HTERT RPE-1 (cell line): ENCODE results near the gene ZNF683.
"Not testable (repeated sequence)": the region's sequence is repeated elsewhere in the genome, so short reads cannot be mapped to it uniquely, and the experiment has no call there.

Experiments
- in situ Hi-C: fragments of 300-500 bp; cut with MboI; formaldehyde crosslinking; loops from 4 replicates; pipeline ENCODE4 v1.14.3; 2020; ENCODE audit warnings: low sequenced_read_pairs

ZNF683 gene

DNA sequence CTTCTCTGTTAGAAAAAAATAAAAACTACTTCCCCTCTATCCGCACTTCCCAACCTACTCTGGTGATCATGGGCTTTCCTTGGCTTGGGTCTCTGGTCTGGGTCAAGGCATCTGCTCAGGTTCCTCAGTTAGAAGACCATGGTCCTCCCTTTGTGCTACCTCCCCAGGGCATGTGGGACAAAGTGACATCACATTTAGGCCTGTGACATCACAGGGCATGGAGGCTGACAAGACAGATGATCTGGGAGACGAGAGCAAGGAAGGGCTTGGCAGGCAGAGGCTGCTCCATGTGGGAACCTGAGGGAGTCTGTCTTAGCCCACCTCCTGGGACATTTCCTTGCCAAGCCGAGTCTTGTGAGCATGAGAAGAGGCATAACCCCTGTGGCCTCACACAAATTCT, at the start of gene ZNF683:
Gene ZNF683, minus strand, starts transcription at position 140 of the 400 bp plus-strand sequence. CDS start 4,179 bp downstream, outside the sequence.
- in situ Hi-C loops = not testable (repeated sequence)

DNA sequence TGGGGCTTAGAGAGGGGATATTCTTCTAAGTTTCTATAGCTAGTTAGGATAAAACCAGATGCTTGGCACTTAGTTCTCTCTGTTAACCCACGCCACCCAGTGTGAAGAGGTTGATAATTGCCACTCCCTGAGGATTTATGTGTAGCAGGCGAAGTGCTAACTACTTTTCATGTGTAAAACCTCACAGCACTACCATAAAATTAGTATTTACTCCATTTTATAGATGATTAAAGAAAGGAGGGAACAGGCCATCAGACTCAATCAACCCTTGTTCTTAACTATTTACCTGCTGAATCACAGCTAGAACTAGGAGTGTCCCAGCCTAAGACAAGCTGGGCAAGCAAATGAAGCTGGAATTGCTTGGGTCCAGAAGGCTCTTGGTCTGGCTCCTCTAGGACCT, 46.9 kb upstream of the ZNF683 start:
- in situ Hi-C loops = no loop called here

DNA sequence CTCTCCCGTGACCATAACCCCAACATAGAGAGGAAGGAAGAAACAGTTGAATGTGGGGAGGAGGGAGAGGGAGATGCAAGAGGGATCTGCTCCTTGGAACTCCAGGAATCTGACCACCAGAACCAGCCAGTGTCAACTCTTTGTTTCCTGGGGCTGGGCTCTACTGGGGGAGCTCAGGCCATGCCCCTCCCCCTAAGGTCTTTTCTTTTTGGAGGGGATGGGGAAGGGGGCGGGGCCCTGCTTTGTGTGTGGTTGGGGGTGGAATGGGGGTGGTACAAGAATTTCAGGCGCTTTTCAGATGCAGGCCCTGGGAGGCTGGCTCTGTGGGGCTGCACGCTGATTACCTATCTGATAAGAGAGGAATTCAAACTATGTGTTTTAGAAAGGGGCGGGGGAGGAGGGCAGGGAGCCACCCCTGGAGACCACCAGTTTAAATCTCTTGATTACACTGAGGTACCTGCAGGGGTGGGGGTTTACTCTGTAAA, 46.4 kb upstream of the ZNF683 start:
- in situ Hi-C loops = no loop called here

DNA sequence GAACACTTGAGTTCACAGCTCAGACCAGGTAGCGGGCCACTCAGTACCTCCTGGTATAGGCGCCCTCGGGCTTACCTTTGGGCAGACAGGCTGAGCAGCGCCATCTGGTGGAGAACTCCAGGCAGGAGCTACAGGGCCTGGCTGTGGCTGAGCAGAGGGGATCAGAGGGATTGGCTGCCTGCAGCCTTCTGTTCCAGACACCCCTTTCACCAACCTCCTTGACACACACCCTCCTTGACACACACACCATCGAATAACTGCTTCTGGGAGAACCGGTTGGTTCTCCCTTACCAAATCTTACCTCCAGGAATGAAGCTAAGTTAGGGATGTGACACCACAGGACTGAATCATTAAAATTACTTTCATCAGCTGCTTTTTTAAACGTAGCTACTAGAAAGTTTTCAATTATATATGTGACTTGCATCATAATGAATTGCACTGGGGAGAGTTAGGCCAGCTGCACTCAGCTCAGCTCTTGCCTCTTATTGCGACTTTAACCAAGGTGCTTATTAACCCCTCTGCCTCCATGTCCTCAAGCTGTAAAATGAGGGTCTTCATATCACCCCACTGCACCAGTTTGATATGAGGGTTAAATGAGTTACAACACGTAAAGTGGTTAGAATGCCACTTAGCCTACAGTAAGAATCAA, 44.7 kb upstream of the ZNF683 start:
- in situ Hi-C loops = no loop called here

DNA sequence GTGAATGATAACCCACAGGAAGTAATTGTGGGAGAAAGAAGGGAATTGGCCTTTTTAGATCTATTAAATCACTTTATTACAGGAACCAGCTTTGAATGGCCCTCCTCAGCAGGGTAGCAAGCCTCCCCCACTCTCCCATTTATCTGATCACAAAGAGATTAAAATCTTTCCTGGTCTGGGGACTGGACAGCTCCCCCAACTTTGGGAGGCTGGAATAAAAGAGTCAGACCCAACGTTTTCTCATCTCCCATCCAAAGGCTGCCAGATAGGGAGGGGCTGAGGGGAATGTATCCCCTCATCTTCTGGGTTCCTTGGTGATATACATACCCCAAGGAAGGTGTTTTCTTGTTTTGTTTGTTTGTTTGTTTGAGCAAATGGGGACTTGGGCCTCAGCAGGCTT, 40.5 kb upstream of the ZNF683 start:
- in situ Hi-C loops = no loop called here

DNA sequence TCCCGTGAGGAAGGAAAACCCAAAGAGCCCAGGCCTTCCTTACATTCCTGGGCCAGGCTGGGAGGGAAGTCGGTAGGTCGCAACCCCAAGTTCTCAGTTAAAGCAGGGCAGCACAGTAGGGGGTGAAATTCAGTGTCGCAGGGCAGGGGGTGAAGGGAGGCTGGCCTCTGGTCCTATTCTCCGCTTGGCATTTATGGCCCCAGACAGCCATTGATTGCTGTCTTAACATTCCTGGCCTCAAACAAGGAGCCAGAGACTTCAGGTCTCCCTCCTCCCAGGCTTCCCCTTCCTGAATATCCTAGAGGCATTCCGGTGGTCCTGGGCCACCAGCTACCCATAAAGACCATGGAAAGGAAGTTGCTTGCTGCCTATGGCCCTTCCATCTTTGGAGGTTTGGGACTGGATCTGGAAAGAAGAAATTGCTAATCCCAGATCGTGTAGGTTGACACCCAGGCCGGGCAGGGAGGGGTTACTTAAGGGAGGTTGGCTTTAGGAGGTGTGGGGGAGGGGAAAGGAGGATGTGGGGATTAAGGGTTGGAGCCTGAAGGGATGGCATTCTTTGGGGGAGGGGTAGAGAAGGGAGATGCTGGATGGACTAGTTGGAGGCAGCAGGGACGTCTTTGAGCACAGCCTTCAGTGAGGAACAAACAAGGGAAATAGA, 39.8 kb upstream of the ZNF683 start:
- in situ Hi-C loops = no loop called here

DNA sequence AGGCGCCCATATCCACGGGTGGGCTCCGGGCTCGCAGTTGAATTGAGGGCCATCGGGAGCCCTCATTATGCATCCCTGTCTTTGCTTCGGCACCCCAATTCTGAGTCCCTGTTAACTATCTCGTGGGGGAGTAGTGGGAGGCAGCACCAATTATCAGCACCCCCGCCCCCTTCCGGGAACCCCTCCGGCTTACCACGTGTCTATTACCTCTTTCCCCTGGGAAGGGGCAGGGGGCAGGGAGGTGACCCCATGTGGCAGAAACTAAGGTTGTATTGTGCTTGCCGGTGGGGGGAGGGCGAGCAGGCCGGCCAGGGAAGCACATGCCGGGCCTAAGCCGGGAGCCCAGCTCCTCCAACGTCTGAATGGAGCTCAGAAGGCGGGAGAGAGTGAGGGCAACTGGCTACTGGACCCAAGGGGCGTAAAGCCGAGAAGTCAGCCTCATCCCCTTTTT, 39.1 kb upstream of the ZNF683 start:
- in situ Hi-C loops = no loop called here

DNA sequence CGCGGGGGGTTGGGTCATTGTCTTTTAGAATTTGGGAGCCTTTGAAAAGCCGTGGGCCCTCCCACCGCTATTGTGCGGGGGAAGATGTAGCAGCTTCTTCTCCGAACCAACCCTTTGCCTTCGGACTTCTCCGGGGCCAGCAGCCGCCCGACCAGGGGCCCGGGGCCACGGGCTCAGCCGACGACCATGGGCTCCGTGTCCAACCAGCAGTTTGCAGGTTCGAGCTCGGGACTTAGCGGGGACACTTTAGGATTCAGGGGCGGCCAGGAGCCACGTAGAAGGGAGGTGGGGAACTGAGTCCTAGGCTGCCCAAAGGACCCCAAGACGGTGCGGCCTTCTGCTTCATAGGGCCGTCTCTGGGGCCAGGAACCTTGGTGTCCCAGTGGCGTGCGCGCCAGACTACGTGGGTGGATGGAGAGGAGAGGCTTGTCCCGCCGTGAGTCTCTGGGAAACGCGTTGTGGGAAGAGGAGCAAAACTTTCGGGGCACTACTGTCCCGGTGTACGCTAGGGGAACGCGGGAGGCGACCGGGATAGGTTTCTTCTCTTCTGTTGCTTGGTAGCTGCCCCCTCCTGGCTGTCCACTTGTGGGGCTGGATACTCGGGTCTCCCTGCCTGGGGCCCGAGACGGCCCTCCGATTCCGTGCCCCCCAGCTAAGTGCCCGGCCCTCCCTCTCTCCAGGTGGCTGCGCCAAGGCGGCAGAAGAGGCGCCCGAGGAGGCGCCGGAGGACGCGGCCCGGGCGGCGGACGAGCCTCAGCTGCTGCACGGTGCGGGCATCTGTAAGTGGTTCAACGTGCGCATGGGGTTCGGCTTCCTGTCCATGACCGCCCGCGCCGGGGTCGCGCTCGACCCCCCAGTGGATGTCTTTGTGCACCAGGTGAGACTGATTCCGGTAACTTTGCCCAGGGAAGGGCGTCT, 38.4 kb upstream of the ZNF683 start, which contains the start of gene LIN28A:
Gene LIN28A, plus strand, starts transcription at position 112 of the 918 bp plus-strand sequence. Its CDS starts 75 bp downstream, at position 187.
- in situ Hi-C loops = no loop called here

DNA sequence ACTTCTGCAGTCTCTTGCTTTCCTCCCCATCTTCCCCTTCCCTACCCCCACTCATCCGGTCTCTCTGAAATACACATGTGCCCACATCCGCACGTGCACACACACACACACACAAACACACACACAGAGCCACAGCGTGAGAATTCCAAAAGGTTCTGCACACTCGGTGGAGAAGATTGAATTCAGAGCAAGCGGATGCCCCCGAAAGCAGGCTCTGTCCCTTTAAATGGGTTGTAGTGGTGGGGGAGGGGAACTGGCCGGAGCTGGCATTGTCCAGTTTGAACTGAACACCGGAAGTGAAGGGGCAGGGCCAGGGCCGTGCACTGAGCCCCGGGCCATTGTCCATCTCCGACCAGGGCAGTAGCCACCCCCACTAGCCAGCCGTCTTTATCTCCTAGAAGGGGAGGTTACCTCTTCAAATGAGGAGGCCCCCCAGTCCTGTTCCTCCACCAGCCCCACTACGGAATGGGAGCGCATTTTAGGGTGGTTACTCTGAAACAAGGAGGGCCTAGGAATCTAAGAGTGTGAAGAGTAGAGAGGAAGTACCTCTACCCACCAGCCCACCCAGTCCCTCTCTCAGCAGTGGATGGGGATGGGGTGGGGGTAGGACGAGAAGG, 36.7 kb upstream of the ZNF683 start:
- in situ Hi-C loops = no loop called here

DNA sequence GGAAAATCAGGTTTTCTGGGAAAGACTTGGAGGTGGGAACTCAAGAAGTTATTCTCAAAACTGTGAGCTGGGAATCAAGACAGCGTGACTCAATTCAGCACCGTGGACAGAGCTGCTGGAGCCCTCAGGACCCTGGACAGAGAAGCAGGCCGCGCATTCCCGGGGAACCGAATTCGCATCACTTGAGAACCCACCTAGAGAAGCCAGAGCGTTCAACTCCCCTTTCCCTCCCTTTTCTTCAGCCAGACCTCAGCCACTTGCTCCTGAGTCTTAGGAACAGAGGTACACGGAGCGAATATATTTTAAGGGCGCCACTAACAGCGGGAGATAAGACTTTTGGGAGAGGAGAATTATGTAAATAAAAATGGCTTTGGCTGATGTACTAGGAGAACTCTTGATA, 36.1 kb upstream of the ZNF683 start:
- in situ Hi-C loops = no loop called here

DNA sequence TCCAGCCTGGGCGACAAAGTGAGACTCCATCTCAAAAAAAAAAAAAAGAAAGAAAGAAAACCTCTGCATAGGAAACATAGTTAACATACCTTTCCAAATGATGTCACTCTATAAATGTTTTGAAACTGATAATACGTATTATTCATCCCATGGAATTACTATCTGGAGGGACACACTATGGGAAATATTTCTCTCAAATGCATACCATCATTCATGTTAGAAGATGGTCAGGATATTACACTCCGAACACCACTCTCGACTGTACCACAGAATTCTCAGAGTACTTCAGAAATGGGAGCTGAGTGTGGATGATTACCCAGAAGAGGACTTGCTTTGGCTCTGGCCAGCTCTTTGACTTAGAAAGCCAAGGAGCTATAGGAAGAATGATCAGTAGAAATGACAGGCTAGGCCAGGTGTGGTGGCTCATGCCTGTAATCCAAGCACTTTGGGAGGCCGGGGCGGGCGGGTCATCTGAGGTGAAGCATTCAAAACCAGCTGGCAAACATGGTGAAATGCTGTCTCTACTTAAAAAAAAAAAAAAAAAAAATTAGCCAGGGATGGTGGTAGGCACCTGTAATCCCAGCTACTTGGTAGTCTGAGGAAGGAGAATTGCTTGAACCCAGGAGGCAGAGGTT, 32.8 kb upstream of the ZNF683 start:
- in situ Hi-C loops = no loop called here

DNA sequence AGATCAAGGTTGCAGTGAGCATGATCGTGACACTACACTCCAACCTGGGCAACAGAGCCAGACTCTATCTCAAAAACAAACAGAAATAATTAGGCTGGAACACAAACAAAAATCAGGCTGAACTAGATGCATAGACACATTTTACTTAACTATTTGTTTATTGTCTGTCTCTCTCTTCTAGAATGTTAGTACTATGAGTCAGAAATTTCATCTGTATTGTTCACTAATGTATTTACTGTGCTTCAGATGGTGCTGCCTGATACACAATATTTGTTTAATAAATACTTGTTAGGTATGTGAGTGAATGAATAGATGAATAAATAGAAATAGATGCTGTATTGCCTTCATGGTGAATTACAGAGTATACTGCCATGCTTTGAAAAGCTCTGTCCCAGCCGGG, 32.1 kb upstream of the ZNF683 start:
- in situ Hi-C loops = no loop called here

DNA sequence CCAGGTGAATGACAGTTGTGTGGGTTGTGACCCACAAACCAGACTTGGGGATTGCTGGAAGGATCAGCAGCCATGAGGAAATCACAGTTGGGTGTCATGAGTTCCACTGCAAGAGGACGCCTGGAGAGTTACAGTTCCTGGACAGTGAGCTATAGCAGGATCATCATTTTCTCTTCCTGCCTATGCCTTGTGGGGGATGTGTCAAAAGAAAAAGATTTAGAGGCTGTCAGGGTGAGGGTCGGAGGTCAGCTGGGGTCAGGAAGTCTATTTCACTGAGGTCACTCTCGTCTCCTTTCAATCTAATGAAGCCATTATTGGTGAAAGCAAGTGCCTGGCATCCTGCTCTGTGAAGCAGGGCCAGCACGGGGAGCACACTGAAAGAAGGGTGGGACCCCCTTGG, 31.1 kb upstream of the ZNF683 start:
- in situ Hi-C loops = no loop called here

DNA sequence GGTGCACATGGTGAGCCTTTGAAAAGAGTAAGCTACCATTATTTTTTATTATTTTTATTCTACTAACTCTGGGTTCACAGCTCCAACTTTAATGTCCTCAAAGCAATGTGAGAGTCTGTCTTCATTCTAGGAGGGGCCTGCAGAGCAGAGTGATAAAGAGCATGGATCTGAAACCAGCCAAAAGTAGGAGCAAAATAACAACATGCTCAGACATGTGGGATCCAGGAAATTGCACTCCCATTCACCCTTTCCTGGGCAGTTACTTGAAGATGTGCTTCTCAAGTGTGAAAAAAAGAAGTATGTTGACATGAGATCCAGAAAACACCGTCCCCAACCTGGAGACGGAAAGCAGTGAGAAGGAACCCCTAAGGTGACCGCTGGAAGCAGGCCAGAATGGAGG, 29.3 kb upstream of the ZNF683 start:
- in situ Hi-C loops = no loop called here

DNA sequence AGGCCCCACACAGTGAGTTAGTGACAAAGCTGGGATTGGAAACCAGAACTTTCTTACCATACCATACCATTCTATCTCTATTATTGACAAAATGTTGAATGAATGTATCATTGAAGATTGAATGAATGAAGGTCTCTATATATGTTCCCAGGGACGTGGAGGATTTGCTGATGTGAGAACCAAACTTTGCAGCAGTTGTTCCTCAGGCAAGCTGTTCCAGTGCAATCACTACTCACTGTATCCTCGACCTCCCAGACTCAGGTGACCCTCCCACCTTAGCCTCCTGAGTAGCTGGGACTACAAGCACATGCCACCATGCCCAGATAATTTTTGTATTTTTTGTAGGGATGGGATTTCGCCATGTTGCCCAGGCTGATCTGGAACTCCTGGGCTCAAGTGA, 26.5 kb upstream of the ZNF683 start:
- in situ Hi-C loops = no loop called here

DNA sequence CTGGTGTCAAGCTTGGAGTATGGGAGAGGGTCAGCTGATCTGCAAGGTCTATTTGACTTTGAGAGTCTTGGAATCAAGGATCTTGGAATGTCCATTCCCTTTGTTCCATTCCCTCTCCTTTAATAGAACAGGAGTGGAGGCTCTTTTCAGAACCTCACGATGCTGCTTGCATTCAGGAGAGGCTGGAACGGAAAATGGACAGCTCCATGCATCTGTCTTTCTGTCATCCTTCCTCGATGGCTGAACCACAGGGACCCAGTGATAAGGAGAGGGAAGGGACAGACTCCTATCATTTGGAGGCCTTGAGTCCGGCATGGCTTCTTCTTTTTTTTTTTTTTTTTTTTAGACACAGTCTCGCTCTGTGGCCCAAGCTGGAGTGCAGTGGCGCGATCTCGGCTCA, 23.2 kb upstream of the ZNF683 start:
- in situ Hi-C loops = no loop called here

DNA sequence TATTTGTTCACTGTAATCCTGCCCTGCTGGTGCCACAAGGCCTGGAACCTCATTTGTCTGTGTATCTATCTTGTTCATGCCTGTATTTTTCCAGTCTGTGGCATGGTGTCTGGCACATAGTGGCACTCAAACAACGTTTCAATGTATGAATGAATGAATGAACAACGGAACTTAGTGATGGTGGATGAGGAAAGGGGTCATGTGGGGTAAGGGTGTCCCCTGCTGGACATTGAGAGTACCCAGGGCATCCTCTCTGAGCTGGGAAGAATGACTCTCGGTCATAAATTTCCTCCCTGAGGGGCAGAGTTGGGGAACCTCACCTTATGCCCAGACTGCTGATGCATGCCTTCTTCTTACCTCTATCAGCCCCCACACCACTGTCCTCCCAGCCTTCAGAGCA, 18.9 kb upstream of the ZNF683 start:
- in situ Hi-C loops = no loop called here

DNA sequence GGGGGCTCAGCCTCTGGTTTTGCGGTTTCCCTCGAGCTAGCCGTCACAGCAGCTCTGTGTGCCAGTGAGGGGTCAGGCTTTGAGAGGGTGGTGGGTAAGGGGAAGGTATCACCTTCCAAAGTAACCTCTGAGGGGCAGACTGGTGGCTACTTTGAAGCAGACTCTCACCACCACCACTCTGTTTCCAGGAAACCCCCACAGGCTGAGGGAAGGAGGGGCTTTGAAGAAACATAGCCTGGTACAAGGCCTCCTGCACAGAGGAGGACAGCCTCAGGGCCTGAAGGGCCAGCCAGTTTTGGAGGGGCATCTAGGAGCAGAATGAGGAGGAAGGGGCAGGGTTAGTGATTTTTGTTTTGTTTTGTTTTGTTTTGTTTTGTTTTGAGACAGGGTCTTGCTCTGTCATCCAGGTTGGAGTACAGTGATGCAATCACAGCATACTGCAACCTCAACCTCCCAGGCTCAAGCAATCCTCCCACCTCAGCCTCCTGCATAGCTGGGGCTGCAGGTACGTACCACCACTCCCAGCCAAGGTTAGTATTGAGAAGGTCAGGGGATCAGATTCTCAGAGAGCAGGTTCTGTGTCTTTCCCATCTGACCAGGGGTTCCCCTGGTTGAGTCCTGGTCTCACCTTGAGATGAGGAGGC, 17.2 kb upstream of the ZNF683 start:
- in situ Hi-C loops = no loop called here

DNA sequence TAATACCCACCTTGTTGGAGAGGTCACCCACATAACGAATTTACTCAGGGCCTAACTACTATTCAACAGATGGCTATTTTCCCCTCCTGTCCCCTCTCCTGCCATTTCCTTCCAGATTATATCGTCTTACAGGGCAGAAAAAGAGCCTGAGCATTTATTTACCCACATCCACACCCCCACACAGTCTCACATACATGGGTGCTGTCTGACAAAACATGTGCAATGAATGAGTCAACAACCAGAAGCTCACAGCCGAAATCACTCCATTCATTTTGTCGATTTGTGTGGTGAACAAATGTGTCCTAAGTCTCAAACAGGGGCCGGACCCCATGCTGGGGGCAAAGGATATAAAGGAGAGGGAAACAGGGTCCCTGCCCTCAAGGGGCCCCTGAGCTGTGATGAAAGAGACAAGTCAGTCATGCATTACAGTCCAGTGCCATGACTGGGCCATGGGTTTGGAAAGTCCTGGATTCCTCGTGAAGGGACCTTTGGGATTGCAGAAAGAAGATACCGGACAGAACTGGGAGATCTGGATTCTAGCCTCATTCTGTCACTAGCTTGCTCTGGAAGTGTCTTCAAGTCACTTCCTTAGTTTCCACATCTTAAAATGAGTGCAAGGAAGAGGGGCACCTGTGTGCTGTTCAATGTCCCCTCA, 16.4 kb upstream of the ZNF683 start:
- in situ Hi-C loops = no loop called here

DNA sequence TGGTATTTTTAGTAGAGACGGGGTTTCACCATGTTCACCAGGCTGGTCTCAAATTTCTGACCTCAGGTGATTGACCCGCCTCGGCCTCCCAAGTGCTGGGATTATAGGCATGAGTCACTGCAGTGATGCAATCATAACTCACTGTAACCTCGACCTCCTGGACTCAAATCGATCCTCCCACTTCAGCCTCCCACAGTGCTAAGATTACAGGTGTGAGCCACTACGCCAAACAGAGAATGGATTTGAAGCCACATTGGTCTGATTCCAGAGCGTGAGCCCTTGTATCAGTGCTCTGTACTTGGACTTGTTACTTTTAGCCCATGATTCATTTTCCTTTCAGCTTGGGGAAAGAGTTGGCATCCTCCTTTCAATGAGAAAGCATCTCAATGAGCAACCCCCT, 14.9 kb upstream of the ZNF683 start:
- in situ Hi-C loops = no loop called here
